GM23338 (cell line): Measurements from ENCODE around the gene KDSR. TPM values are rescaled to one million over a fixed set of nuclear protein-coding genes. Genes with fewer than 3 reads are reported as not detected.

ENCODE experiments used
- ATAC-seq: fragments of 200-7000 bp; cut with Tn5 transposase; 3 replicates; pipeline ENCODE4 v1.9.1; 2020
- DNase-seq: peaks from one replicate; pipeline ENCODE4 v3.0.0-alpha.2; 2015; ENCODE audit warnings: low spot score
- H2AFZ ChIP-seq: fragments of 200-600 bp; sonication (generic); 2 replicates; pipeline ENCODE4 v1.8.0; 2016; ENCODE audit warnings: antibody characterized with exemption, mild to moderate bottlenecking, moderate library complexity
- H3F3A ChIP-seq: fragments of 200-600 bp; sonication (generic); replicated peaks from 2 replicates; pipeline ENCODE4 v1.8.0; 2017; ENCODE audit warnings: antibody characterized with exemption, mixed run types, low read depth
- H3K27ac ChIP-seq: fragments of 200-600 bp; sonication (generic); 2 replicates; pipeline ENCODE4 v1.6.1; 2016; ENCODE audit warnings: low read depth
- H3K27me3 ChIP-seq: fragments of 200-600 bp; sonication (generic); 2 replicates; pipeline ENCODE4 v1.8.0; 2016; ENCODE audit warnings: mild to moderate bottlenecking, mixed run types, moderate library complexity; ENCODE audit not compliant: insufficient read depth
- H3K36me3 ChIP-seq: fragments of 200-600 bp; sonication (generic); 2 replicates; pipeline ENCODE4 v1.8.0; 2016; ENCODE audit warnings: mild to moderate bottlenecking; ENCODE audit not compliant: insufficient read depth
- H3K4me1 ChIP-seq: fragments of 200-600 bp; sonication (generic); 2 replicates; pipeline ENCODE4 v1.8.0; 2016; ENCODE audit warnings: mild to moderate bottlenecking, moderate library complexity; ENCODE audit not compliant: insufficient read depth
- H3K4me2 ChIP-seq: fragments of 200-600 bp; sonication (generic); 2 replicates; pipeline ENCODE4 v1.7.1; 2017; ENCODE audit warnings: mixed run types
- H3K4me3 ChIP-seq: fragments of 200-600 bp; sonication (generic); 2 replicates; pipeline ENCODE4 v1.6.1; 2016; ENCODE audit warnings: mixed run types
- H3K79me2 ChIP-seq: fragments of 200-600 bp; sonication (generic); replicated peaks from 2 replicates; pipeline ENCODE4 v1.8.0; 2017; ENCODE audit warnings: mild to moderate bottlenecking; ENCODE audit not compliant: insufficient read depth
- H3K9me2 ChIP-seq: fragments of 200-600 bp; sonication (generic); 2 replicates; pipeline ENCODE4 v1.8.0; 2017; ENCODE audit not compliant: insufficient read depth
- H4K20me1 ChIP-seq: fragments of 200-600 bp; sonication (generic); replicated peaks from 2 replicates; pipeline ENCODE4 v1.8.0; 2017; ENCODE audit warnings: mild to moderate bottlenecking; ENCODE audit not compliant: insufficient read depth
- H3K27ac Mint-ChIP-seq: 2 replicates; pipeline ENCODE4 v1.8.0; 2020; ENCODE audit warnings: inconsistent platforms, mild to moderate bottlenecking, moderate library complexity, mixed read lengths
- H3K27me3 Mint-ChIP-seq: 3 replicates; pipeline ENCODE4 v1.8.0; 2022; ENCODE audit warnings: low read depth, mild to moderate bottlenecking, moderate library complexity, mixed read lengths, inconsistent platforms; ENCODE audit not compliant: insufficient read depth, poor library complexity
- H3K36me3 Mint-ChIP-seq: 3 replicates; pipeline ENCODE4 v1.8.0; 2021; ENCODE audit warnings: low read depth, mild to moderate bottlenecking, inconsistent platforms, moderate library complexity, mixed read lengths
- H3K4me1 Mint-ChIP-seq: 3 replicates; pipeline ENCODE4 v1.8.0; 2020; ENCODE audit warnings: mild to moderate bottlenecking, inconsistent platforms, mixed read lengths
- H3K4me3 Mint-ChIP-seq: 3 replicates; pipeline ENCODE4 v1.8.0; 2021; ENCODE audit warnings: moderate library complexity, mild to moderate bottlenecking, inconsistent platforms, mixed read lengths
- H3K9me3 Mint-ChIP-seq: 3 replicates; pipeline ENCODE4 v1.8.0; 2020; ENCODE audit warnings: moderate library complexity, mild to moderate bottlenecking, inconsistent platforms, mixed read lengths
- CTCF ChIP-seq, 2 experiments: fragments of 200-600 bp in 1 of 2; sonication (generic) in 1 of 2; conservative IDR thresholded peaks; 2 replicates each; pipeline versions ENCODE4 v1.5.1 to v1.6.1; 2016 to 2017; ENCODE audit warnings: antibody characterized with exemption in 2 of 2, low read depth in 2 of 2, mild to moderate bottlenecking in 2 of 2, moderate library complexity in 1 of 2
- ETS1 ChIP-seq: IDR thresholded peaks from 2 replicates; pipeline ENCODE4 v1.6.1; 2016; ENCODE audit warnings: antibody characterized with exemption
- EZH2 ChIP-seq: fragments of 200-600 bp; sonication (generic); IDR thresholded peaks from one replicate; pipeline ENCODE4 v1.8.0; 2017; ENCODE audit warnings: antibody characterized with exemption, mild to moderate bottlenecking, low read depth; ENCODE audit not compliant: unreplicated experiment
- EZH2phosphoT487 ChIP-seq: fragments of 200-600 bp; sonication (generic); IDR thresholded peaks from one replicate; pipeline ENCODE4 v1.8.1; 2018; ENCODE audit warnings: antibody characterized with exemption; ENCODE audit not compliant: unreplicated experiment
- NANOG ChIP-seq: IDR thresholded peaks from 2 replicates; pipeline ENCODE4 v1.6.1; 2016; ENCODE audit warnings: antibody characterized with exemption, borderline replicate concordance
- POLR2AphosphoS5 ChIP-seq: IDR thresholded peaks from 2 replicates; pipeline ENCODE4 v1.6.1; 2016; ENCODE audit warnings: antibody characterized with exemption, low read depth
- REST ChIP-seq: IDR thresholded peaks from one replicate; pipeline ENCODE4 v1.6.1; 2018; ENCODE audit warnings: antibody characterized with exemption; ENCODE audit not compliant: unreplicated experiment
- STAT1 ChIP-seq: IDR thresholded peaks from one replicate; pipeline ENCODE4 v1.6.1; 2016; ENCODE audit warnings: antibody characterized with exemption; ENCODE audit not compliant: unreplicated experiment
- ZNF114 ChIP-seq: fragments of 250-450 bp; sonication (Bioruptor Pico); IDR thresholded peaks from 2 replicates; pipeline ENCODE4 v1.5.0; 2020; ENCODE audit warnings: mild to moderate bottlenecking, moderate library complexity
- polyA plus RNA-seq: library from polyadenylated mRNA; unstranded; fragments of >200 nt; fragmentation: Nextera tagmentation; extraction: Ambion mirVana; gene quantifications from 2 replicates; pipeline ENCODE4 v1.2.1, GENCODE V29; 2016
- total RNA-seq: library from RNA; depleted of rRNA; stranded (reverse); fragments of >200 nt; shearing (Covaris generic); gene quantifications from 2 replicates; pipeline ENCODE4 v1.2.3, GENCODE V29; 2014

The KDSR gene
- total and polyA plus RNA-seq, 2 experiments from 2014 or later: 23.7 to 36.3 TPM

- Mint-ChIP-seq H3K4me3 (peak overlapping the region; percentile 82), H3K9me3 (no peaks in the 10 kb centered on the region; the same call in 2 of the 3 replicates), H3K27ac (no peak overlapping the region), H3K36me3 (no peaks in the 10 kb centered on the region; the same call in 2 of the 3 replicates), H3K27me3 (peaks cover 31% of the 10 kb centered on the region), H3K4me1 (peaks cover 18% of the 10 kb centered on the region)
- Histone ChIP-seq H3K4me2 (peak overlapping the region; percentile 99), H3F3A (peaks cover 7% of the 10 kb centered on the region; the same call in 1 of the 2 replicates), H2AFZ (no peak overlapping the region), H3K36me3 (no peaks in the 10 kb centered on the region), H3K9me2 (no peaks in the 10 kb centered on the region), H3K4me1 (peaks cover 23% of the 10 kb centered on the region), H3K79me2 (no peaks in the 10 kb centered on the region), H3K27me3 (peaks cover 43% of the 10 kb centered on the region), H4K20me1 (no peaks in the 10 kb centered on the region), H3K4me3 (peak overlapping the region; percentile 93; the same call in 1 of the 2 replicates), H3K27ac (no peak overlapping the region)
- ATAC-seq: no peak
- no peak for DNase-seq
- TF ChIP-seq REST: no peak
- no peak for TF ChIP-seq CTCF (conservative IDR thresholded peaks at IDR 0.05; ENCODE audit: low read depth in 2 of 2)
- TF ChIP-seq ETS1: no peak
- no peak for TF ChIP-seq NANOG
- no peak for TF ChIP-seq EZH2phosphoT487
- no peak for TF ChIP-seq STAT1
These were observed 50.1 kb downstream of the KDSR start for GRCh38 chr18:63316612-63317555.

- Mint-ChIP-seq H3K27ac (no peak overlapping the region), H3K36me3 (no peaks in the 10 kb centered on the region; the same call in 2 of the 3 replicates), H3K4me3 (no peak overlapping the region), H3K9me3 (no peaks in the 10 kb centered on the region; the same call in 2 of the 3 replicates), H3K4me1 (peaks cover 14% of the 10 kb centered on the region), H3K27me3 (peaks cover 25% of the 10 kb centered on the region)
- Histone ChIP-seq H3K4me2 (no peak overlapping the region), H3K4me1 (peaks cover 17% of the 10 kb centered on the region), H3K27me3 (peaks cover 32% of the 10 kb centered on the region), H3K36me3 (no peaks in the 10 kb centered on the region), H3K79me2 (no peaks in the 10 kb centered on the region), H3K4me3 (no peak overlapping the region), H2AFZ (no peak overlapping the region), H3F3A (peaks cover 7% of the 10 kb centered on the region; the same call in 1 of the 2 replicates), H3K27ac (no peak overlapping the region), H4K20me1 (no peaks in the 10 kb centered on the region), H3K9me2 (no peaks in the 10 kb centered on the region)
- TF ChIP-seq EZH2 (no peak), ZNF114 (no peak), POLR2AphosphoS5 (no peak), EZH2phosphoT487 (no peak), REST (no peak)
- ATAC-seq (no peak), DNase-seq (no peak)
These were observed 51.1 kb downstream of the KDSR start for GRCh38 chr18:63315876-63316275.
